MCF 10A (cell line): ENCODE measurements around the gene PAPSS2. TPM values are rescaled to one million over a fixed set of nuclear protein-coding genes. Genes with fewer than 3 reads are reported as not detected.

Source experiments
- BruUV-seq: library from RNA; stranded (reverse); fragments of 400-500 nt; replicated peaks from 2 replicates; lab custom pipeline; 2021; lab: Mats Ljungman, UMichigan
- CTCF ChIA-PET: fragments of 300-600 bp; sonication (Branson Sonifier 250); formaldehyde crosslinking; extraction: SDS; loops from one replicate; lab custom pipeline; 2021; ENCODE audit warnings: antibody characterized with exemption, inconsistent platforms; lab: Yijun Ruan, JAX
- POLR2A ChIA-PET: fragments of 300-600, 350-650 bp; sonication (Branson Sonifier 250); formaldehyde crosslinking; extraction: SDS; loops from one replicate; lab custom pipeline; 2020; ENCODE audit warnings: antibody characterized with exemption, inconsistent platforms; lab: Yijun Ruan, JAX
- DNase-seq: peaks from one replicate; pipeline ENCODE4 v3.0.0-alpha.2; 2018; ENCODE audit not compliant: unreplicated experiment
- H3K27ac Mint-ChIP-seq: one replicate; pipeline ENCODE4 v1.8.0; 2022; ENCODE audit warnings: mild to moderate bottlenecking, low read depth, mixed read lengths; ENCODE audit not compliant: unreplicated experiment
- H3K27me3 Mint-ChIP-seq: one replicate; pipeline ENCODE4 v1.8.0; 2022; ENCODE audit warnings: mixed read lengths; ENCODE audit not compliant: insufficient read depth, unreplicated experiment
- H3K36me3 Mint-ChIP-seq: one replicate; pipeline ENCODE4 v1.8.0; 2022; ENCODE audit warnings: mild to moderate bottlenecking, moderate library complexity, mixed read lengths; ENCODE audit not compliant: insufficient read depth, unreplicated experiment
- H3K4me1 Mint-ChIP-seq: one replicate; pipeline ENCODE4 v1.8.0; 2022; ENCODE audit warnings: mixed read lengths; ENCODE audit not compliant: insufficient read depth, unreplicated experiment
- H3K4me3 Mint-ChIP-seq: one replicate; pipeline ENCODE4 v1.8.0; 2022; ENCODE audit warnings: mild to moderate bottlenecking, moderate library complexity, mixed read lengths; ENCODE audit not compliant: unreplicated experiment
- H3K9me3 Mint-ChIP-seq: one replicate; pipeline ENCODE4 v1.8.0; 2022; ENCODE audit warnings: mixed read lengths; ENCODE audit not compliant: unreplicated experiment
- intact Hi-C: fragments of 100-400 bp; cut with micrococcal nuclease; formaldehyde crosslinking; loops from 2 replicates; pipeline ENCODE4 v1.14.1; 2022
- total RNA-seq: library from RNA; stranded (reverse); gene quantifications from 2 replicates; pipeline ENCODE4 v1.2.3, GENCODE V29; 2022
- TF ChIP-seq, protein P1 (sequence below): fragments of 200-600 bp; IDR thresholded peaks from one replicate; pipeline ENCODE4 v1.8.0; 2022; ENCODE audit warnings: antibody characterized with exemption, mild to moderate bottlenecking; ENCODE audit not compliant: unreplicated experiment

The PAPSS2 gene
- total RNA-seq, 1 experiment from 2014 or later, result 1.0 TPM

DNA sequence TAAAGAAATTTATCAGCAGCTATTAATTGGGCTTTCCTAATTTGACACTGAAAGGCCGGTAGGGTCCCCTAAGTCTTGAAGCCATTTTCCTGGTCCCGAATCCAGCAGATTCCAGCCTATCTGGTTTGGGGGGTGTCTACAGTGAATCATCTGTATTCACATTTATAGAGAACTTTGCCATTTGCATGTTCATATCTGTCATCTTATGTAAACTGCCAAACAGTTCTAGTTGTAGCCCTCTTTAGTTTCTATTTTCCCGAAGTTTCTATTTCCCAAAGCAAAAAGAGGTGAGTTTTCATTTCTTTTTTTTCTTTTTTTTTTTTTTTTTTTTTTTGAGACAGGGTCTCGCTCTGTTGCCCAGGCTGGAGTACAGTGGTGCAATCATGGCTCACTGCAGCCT, 47.6 kb downstream of the PAPSS2 start:
- CTCF ChIA-PET, result interaction anchor here (1.2 kb wide), 1 partner anchor 28 kb away, joined by 5 read pairs; no protein-coding TSS in a partner anchor
- Mint-ChIP-seq H3K27ac (no peak overlapping the region), H3K36me3 (no peaks in the 10 kb centered on the region), H3K4me1 (no peaks in the 10 kb centered on the region), H3K27me3 (no peaks in the 10 kb centered on the region), H3K4me3 (no peak overlapping the region), H3K9me3 (no peaks in the 10 kb centered on the region)
- TF ChIP-seq, protein P1, sequence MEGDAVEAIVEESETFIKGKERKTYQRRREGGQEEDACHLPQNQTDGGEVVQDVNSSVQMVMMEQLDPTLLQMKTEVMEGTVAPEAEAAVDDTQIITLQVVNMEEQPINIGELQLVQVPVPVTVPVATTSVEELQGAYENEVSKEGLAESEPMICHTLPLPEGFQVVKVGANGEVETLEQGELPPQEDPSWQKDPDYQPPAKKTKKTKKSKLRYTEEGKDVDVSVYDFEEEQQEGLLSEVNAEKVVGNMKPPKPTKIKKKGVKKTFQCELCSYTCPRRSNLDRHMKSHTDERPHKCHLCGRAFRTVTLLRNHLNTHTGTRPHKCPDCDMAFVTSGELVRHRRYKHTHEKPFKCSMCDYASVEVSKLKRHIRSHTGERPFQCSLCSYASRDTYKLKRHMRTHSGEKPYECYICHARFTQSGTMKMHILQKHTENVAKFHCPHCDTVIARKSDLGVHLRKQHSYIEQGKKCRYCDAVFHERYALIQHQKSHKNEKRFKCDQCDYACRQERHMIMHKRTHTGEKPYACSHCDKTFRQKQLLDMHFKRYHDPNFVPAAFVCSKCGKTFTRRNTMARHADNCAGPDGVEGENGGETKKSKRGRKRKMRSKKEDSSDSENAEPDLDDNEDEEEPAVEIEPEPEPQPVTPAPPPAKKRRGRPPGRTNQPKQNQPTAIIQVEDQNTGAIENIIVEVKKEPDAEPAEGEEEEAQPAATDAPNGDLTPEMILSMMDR, result no peak
- intact Hi-C loops, result no loop called here
- no TSS peak for BruUV-seq
- POLR2A ChIA-PET, result interaction anchor here (0.7 kb wide), 1 partner anchor 76 kb away, joined by 3 read pairs; no protein-coding TSS in a partner anchor
- no peak for DNase-seq

DNA sequence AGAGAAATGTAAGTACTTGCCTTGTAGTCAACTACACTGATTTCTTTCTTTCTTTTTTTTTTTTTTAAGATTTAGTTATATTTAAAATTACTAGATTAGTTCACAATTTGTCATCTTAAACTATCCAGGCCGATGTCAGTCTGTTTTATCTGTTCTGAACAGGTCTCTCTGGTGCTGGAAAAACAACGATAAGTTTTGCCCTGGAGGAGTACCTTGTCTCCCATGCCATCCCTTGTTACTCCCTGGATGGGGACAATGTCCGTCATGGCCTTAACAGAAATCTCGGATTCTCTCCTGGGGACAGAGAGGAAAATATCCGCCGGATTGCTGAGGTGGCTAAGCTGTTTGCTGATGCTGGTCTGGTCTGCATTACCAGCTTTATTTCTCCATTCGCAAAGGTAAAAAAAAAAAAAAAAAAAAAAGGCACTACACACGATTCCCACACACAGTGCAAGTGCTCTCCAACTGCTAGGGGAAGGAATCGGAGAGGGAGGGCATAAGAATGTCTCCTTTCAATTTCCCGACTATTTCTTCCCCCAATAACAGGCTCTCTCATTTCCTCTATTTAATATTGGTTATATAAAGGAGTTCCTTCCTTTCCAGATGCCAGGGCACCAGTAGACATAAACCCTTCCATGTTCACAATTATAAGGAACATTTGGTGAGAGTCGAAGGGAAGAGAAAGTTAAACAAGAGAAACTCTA, 53.4 kb downstream of the PAPSS2 start:
- H3K27me3 Mint-ChIP-seq, result no peaks in the 10 kb centered on the region
- intact Hi-C loops, result no loop called here
- CTCF ChIA-PET, result interaction anchor here (0.6 kb wide), 2 partner anchors 11 to 39 kb away, joined by 3 to 4 read pairs; no protein-coding TSS in a partner anchor
- POLR2A ChIA-PET, result interaction anchor here (1.2 kb wide), 1 partner anchor 13 kb away, joined by 5 read pairs; no protein-coding TSS in a partner anchor
- no peak overlapping the region for H3K4me3 Mint-ChIP-seq
- TF ChIP-seq, protein P1, result no peak
- BruUV-seq, result no TSS peak
- DNase-seq, result no peak
- H3K9me3 Mint-ChIP-seq, result no peaks in the 10 kb centered on the region
- H3K36me3 Mint-ChIP-seq, result no peaks in the 10 kb centered on the region
- no peaks in the 10 kb centered on the region for H3K4me1 Mint-ChIP-seq
- H3K27ac Mint-ChIP-seq, result no peak overlapping the region

DNA sequence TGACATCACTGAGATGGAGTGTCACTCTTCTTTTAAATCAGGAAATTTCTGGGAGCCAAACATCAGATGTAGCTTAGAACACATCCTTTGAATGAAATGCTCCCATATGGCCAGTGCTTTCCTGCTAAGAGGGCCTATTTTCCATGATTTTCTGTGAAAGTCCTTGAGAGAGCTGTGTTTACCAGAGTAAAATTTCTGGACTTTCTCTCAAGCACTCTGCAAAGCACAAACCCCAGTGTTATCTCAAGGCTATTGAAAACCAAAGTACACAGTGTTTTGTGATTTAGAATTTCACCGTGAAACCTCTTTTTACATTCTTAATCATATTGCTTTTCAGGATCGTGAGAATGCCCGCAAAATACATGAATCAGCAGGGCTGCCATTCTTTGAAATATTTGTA, 54.0 kb downstream of the PAPSS2 start:
- H3K36me3 Mint-ChIP-seq, result no peaks in the 10 kb centered on the region
- CTCF ChIA-PET, result no interaction called here

More for the DNA sequence above, 54.0 kb downstream of the PAPSS2 start:
- Mint-ChIP-seq H3K27ac (no peak overlapping the region), H3K9me3 (no peaks in the 10 kb centered on the region), H3K4me3 (no peak overlapping the region), H3K27me3 (no peaks in the 10 kb centered on the region), H3K4me1 (no peaks in the 10 kb centered on the region)
- TF ChIP-seq, protein P1, result no peak
- BruUV-seq, result no TSS peak
- POLR2A ChIA-PET, result no interaction called here
- intact Hi-C loops, result no loop called here
- no peak for DNase-seq
